Endodermal cell (in vitro differentiated cells): ENCODE measurements around the gene VTI1A. TPM values are rescaled to one million over a fixed set of nuclear protein-coding genes. Genes with fewer than 3 reads are reported as not detected.

Experiments used
- DNase-seq: peaks from one replicate; pipeline ENCODE4 v3.0.0-alpha.2; 2017
- H3K27ac ChIP-seq: 2 replicates; pipeline ENCODE4 v1.5.1; 2013; ENCODE audit warnings: mild to moderate bottlenecking, low read depth, low read length, moderate library complexity
- H3K27me3 ChIP-seq: 2 replicates; pipeline ENCODE4 v1.6.1; 2013; ENCODE audit warnings: mild to moderate bottlenecking, low read length, moderate library complexity; ENCODE audit not compliant: insufficient read depth, control insufficient read depth, poor library complexity, severe bottlenecking
- H3K36me3 ChIP-seq: 2 replicates; pipeline ENCODE4 v1.7.0; 2013; ENCODE audit warnings: mild to moderate bottlenecking, low read length, moderate library complexity; ENCODE audit not compliant: control insufficient read depth, insufficient read depth
- H3K4me1 ChIP-seq: one replicate; pipeline ENCODE4 v1.7.0; 2013; ENCODE audit warnings: low read length; ENCODE audit not compliant: control insufficient read depth, insufficient read depth
- H3K4me3 ChIP-seq: 2 replicates; pipeline ENCODE4 v1.5.1; 2013; ENCODE audit warnings: mild to moderate bottlenecking, low read length, moderate library complexity
- H3K9ac ChIP-seq: 2 replicates; pipeline ENCODE4 v1.6.1; 2013; ENCODE audit warnings: mild to moderate bottlenecking, low read length, moderate library complexity; ENCODE audit not compliant: poor library complexity, severe bottlenecking; ENCODE audit errors: extremely low read depth
- H3K9me3 ChIP-seq: 2 replicates; pipeline ENCODE4 v1.6.1; 2013; ENCODE audit warnings: mild to moderate bottlenecking, low read length, moderate library complexity; ENCODE audit not compliant: control insufficient read depth
- H3K27ac Mint-ChIP-seq: 2 replicates; pipeline ENCODE4 v1.8.0; 2020; ENCODE audit warnings: mixed read lengths
- H3K27me3 Mint-ChIP-seq: 2 replicates; pipeline ENCODE4 v1.8.0; 2021; ENCODE audit warnings: mild to moderate bottlenecking, mixed read lengths; ENCODE audit not compliant: insufficient read depth
- H3K36me3 Mint-ChIP-seq: 2 replicates; pipeline ENCODE4 v1.8.0; 2020; ENCODE audit warnings: low read depth, mixed read lengths
- H3K4me1 Mint-ChIP-seq: 2 replicates; pipeline ENCODE4 v1.8.0; 2020; ENCODE audit warnings: mixed read lengths
- H3K4me3 Mint-ChIP-seq: 2 replicates; pipeline ENCODE4 v1.8.0; 2020; ENCODE audit warnings: mild to moderate bottlenecking, moderate library complexity, mixed read lengths
- H3K9me3 Mint-ChIP-seq: 2 replicates; pipeline ENCODE4 v1.8.0; 2020; ENCODE audit warnings: mild to moderate bottlenecking, mixed read lengths
- WGBS, 2 experiments: methylation state at CpG; one replicate each; pipeline versions ENCODE4 v1.1.5 to v1.1.7; 2013; ENCODE audit warnings: missing lambda C conversion rate in 2 of 2, mixed read lengths in 1 of 2; ENCODE audit not compliant: insufficient coverage in 1 of 2, insufficient read length in 1 of 2; 5-methylcytosine and 5-hydroxymethylcytosine counted together
- total RNA-seq, 2 donors: library from RNA; stranded (reverse); fragmentation: NEBNext Ultra II Directional in 1 of 2; extraction: Animal tissue kit (Norgen Biotek cat#: 25700) in 1 of 2; gene quantifications; 2 replicates in 1 of 2; 3 replicates in 1 of 2; pipeline ENCODE4 v1.2.1, GENCODE V29; 2021
- TF ChIP-seq, protein P1 (sequence below): fragments of 200-600 bp; sonication (generic); conservative IDR thresholded peaks from 2 replicates; pipeline ENCODE4 v1.5.0; 2021; ENCODE audit warnings: antibody characterized with exemption, mild to moderate bottlenecking

The VTI1A gene
- total RNA-seq, 2 donors from 2014 or later = 27.0 to 29.9 TPM

DNA sequence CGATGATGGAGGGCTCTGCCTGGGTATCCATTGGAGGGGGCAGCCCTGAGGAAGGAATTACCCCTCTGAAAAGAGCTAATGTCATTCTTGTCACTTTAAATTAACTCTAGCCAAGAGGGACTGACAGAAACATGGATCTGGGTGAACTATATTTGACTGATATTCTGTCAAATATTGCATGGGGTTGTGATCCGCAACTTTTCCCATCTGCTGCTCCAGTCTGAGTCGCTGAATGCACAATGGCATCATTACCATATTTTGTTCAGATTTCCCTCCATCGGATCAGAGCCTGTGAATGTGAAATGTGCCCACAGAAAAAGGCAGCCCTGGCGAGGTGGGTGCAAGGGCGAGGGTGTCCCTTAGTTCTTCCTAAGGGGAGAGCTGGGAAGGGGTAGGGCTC is 402.5 kb downstream of the VTI1A start:
- no peak overlapping the region for H3K4me3 Mint-ChIP-seq

DNA sequence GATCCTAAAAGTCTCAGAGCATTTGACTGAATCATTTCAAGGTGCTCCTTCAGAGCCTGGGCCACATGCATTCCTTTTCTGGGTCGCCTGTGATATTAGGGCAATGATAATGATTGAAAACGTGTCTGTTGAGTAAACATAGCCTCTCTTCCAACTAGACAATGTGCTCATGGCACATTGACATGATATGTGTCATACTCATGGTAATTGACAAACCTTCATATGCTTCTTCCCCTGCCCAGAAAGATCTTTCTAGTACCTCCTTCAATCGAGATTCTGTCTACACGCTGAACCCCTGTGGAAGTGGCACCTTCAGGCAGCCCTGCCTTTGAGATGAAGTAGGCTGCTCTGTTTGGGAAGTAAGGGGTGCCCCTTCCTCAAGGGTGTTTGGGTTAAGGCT is 404.2 kb downstream of the VTI1A start:
- Mint-ChIP-seq H3K4me1 (no peaks in the 10 kb centered on the region), H3K9me3 (peaks cover 24% of the 10 kb centered on the region), H3K4me3 (no peak overlapping the region), H3K27ac (no peak overlapping the region), H3K36me3 (peaks cover 8% of the 10 kb centered on the region), H3K27me3 (no peaks in the 10 kb centered on the region)
- TF ChIP-seq, protein P1, sequence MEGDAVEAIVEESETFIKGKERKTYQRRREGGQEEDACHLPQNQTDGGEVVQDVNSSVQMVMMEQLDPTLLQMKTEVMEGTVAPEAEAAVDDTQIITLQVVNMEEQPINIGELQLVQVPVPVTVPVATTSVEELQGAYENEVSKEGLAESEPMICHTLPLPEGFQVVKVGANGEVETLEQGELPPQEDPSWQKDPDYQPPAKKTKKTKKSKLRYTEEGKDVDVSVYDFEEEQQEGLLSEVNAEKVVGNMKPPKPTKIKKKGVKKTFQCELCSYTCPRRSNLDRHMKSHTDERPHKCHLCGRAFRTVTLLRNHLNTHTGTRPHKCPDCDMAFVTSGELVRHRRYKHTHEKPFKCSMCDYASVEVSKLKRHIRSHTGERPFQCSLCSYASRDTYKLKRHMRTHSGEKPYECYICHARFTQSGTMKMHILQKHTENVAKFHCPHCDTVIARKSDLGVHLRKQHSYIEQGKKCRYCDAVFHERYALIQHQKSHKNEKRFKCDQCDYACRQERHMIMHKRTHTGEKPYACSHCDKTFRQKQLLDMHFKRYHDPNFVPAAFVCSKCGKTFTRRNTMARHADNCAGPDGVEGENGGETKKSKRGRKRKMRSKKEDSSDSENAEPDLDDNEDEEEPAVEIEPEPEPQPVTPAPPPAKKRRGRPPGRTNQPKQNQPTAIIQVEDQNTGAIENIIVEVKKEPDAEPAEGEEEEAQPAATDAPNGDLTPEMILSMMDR = no peak
- Histone ChIP-seq H3K9ac (no peak overlapping the region), H3K4me1 (peaks cover 5% of the 10 kb centered on the region), H3K4me3 (no peak overlapping the region), H3K9me3 (peaks cover 16% of the 10 kb centered on the region), H3K27me3 (no peaks in the 10 kb centered on the region), H3K27ac (no peak overlapping the region), H3K36me3 (no peaks in the 10 kb centered on the region)
- DNase-seq = no peak
- WGBS, 2 experiments = 91 to 100% methylated on average over 2 to 4 of the region's 4 CpGs

More for the DNA sequence above, 402.5 kb downstream of the VTI1A start:
- no peaks in the 10 kb centered on the region for H3K36me3 ChIP-seq
- no peak for DNase-seq
- no peaks in the 10 kb centered on the region for H3K27me3 ChIP-seq
- Mint-ChIP-seq H3K36me3 (peaks cover 8% of the 10 kb centered on the region), H3K27me3 (no peaks in the 10 kb centered on the region), H3K27ac (no peak overlapping the region), H3K4me1 (no peaks in the 10 kb centered on the region), H3K9me3 (peaks cover 30% of the 10 kb centered on the region)
- 88 to 93% methylated on average over 6 of the region's 6 CpGs for WGBS, 2 experiments
- H3K4me3 ChIP-seq = no peak overlapping the region
- TF ChIP-seq, protein P1 = no peak
- peaks cover 18% of the 10 kb centered on the region for H3K9me3 ChIP-seq
- peaks cover 5% of the 10 kb centered on the region for H3K4me1 ChIP-seq
- H3K9ac ChIP-seq = no peak overlapping the region
- no peak overlapping the region for H3K27ac ChIP-seq

DNA sequence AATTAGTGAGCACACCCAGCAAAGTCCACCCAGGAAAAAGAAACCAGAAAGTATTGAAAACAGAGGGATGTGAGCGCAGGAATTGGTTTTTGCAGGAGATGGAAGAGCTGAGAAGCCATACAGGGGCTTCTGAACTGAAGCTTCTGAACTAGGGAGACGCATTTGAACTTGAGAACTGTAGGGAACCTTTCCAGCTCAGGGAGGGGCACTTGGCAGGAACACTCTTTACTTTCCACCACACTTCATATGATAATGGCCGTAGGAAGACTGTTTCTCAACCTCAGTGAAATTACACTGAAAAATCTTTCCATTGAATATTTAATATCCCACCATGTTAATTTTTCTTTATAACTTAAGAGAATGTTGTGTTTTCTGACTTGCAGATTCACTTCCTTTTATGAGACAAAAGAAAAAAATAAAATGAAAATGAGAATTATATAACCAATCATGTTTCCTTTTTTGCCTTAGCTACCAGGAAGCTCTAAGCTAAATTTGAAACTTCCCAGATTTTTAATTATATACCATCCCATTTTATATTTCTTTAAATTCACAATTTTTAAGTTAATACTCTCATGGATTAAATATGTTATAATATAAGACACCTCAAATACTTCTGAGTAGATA is 404.7 kb downstream of the VTI1A start:
- H3K27ac ChIP-seq = no peak overlapping the region
- Mint-ChIP-seq H3K27ac (no peak overlapping the region), H3K4me3 (no peak overlapping the region), H3K36me3 (peaks cover 8% of the 10 kb centered on the region), H3K27me3 (no peaks in the 10 kb centered on the region), H3K4me1 (no peaks in the 10 kb centered on the region), H3K9me3 (peaks cover 21% of the 10 kb centered on the region)
- no peak overlapping the region for H3K9ac ChIP-seq
- DNase-seq = no peak
- H3K9me3 ChIP-seq = peaks cover 14% of the 10 kb centered on the region
- no peaks in the 10 kb centered on the region for H3K36me3 ChIP-seq
- 81 to 100% methylated on average over 1 to 3 of the region's 3 CpGs for WGBS, 2 experiments
- no peaks in the 10 kb centered on the region for H3K27me3 ChIP-seq
- peaks cover 5% of the 10 kb centered on the region for H3K4me1 ChIP-seq
- H3K4me3 ChIP-seq = no peak overlapping the region
- TF ChIP-seq, protein P1 = no peak
